Mesendoderm (in vitro differentiated cells): Measurements from ENCODE around the gene EGFR.

Experiments used
- DNase-seq: peaks from one replicate; pipeline ENCODE4 v3.0.0; 2013
- H2AK5ac ChIP-seq: 2 replicates; pipeline ENCODE4 v1.6.1; 2013; ENCODE audit warnings: low read length, inconsistent platforms
- H2BK120ac ChIP-seq: 2 replicates; pipeline ENCODE4 v1.6.1; 2013; ENCODE audit warnings: low read depth, mild to moderate bottlenecking, low read length, moderate library complexity, mixed read lengths
- H2BK15ac ChIP-seq: replicated peaks from 2 replicates; pipeline ENCODE4 v1.6.1; 2013; ENCODE audit warnings: low read depth, mild to moderate bottlenecking, moderate library complexity
- H2BK5ac ChIP-seq: 2 replicates; pipeline ENCODE4 v1.6.1; 2013; ENCODE audit warnings: low read length, inconsistent platforms
- H3K18ac ChIP-seq: 2 replicates; pipeline ENCODE4 v1.6.1; 2013; ENCODE audit warnings: mild to moderate bottlenecking, low read length, mixed read lengths
- H3K23ac ChIP-seq: one replicate; pipeline ENCODE4 v1.6.1; 2013; ENCODE audit warnings: low read length
- H3K27ac ChIP-seq: 2 replicates; pipeline ENCODE4 v1.5.1; 2013; ENCODE audit warnings: low read depth, mild to moderate bottlenecking, inconsistent platforms, low read length, moderate library complexity
- H3K27me3 ChIP-seq: 2 replicates; pipeline ENCODE4 v1.6.1; 2013; ENCODE audit warnings: low read length, control low read depth, mild to moderate bottlenecking, inconsistent platforms; ENCODE audit not compliant: insufficient read depth, poor library complexity
- H3K36me3 ChIP-seq: 2 replicates; pipeline ENCODE4 v1.6.1; 2013; ENCODE audit warnings: low read length, inconsistent platforms; ENCODE audit not compliant: control insufficient read depth, insufficient read depth
- H3K4ac ChIP-seq: one replicate; pipeline ENCODE4 v1.6.1; 2013; ENCODE audit warnings: low read depth, mild to moderate bottlenecking, low read length, moderate library complexity
- H3K4me1 ChIP-seq: 2 replicates; pipeline ENCODE4 v1.6.1; 2013; ENCODE audit warnings: low read depth, low read length, inconsistent platforms; ENCODE audit not compliant: control insufficient read depth
- H3K4me2 ChIP-seq: 2 replicates; pipeline ENCODE4 v1.6.1; 2013; ENCODE audit warnings: low read length
- H3K4me3 ChIP-seq: 2 replicates; pipeline ENCODE4 v1.5.1; 2013; ENCODE audit warnings: mild to moderate bottlenecking, low read length
- H3K56ac ChIP-seq: one replicate; pipeline ENCODE4 v1.6.1; 2013; ENCODE audit warnings: low read length
- H3K79me1 ChIP-seq: 2 replicates; pipeline ENCODE4 v1.6.1; 2013; ENCODE audit warnings: low read length, inconsistent platforms
- H3K79me2 ChIP-seq: 2 replicates; pipeline ENCODE4 v1.6.1; 2013; ENCODE audit warnings: mild to moderate bottlenecking, low read length; ENCODE audit not compliant: control insufficient read depth, insufficient read depth
- H3K9ac ChIP-seq: 2 replicates; pipeline ENCODE4 v1.6.1; 2013; ENCODE audit warnings: low read length, inconsistent platforms
- H4K5ac ChIP-seq: one replicate; pipeline ENCODE4 v1.6.1; 2013; ENCODE audit warnings: low read length
- H4K8ac ChIP-seq: one replicate; pipeline ENCODE4 v1.6.1; 2013; ENCODE audit warnings: low read depth, mild to moderate bottlenecking, control low read depth, low read length, moderate library complexity
- WGBS: extraction: QIAGEN DNeasy Blood & Tissue Kit; methylation state at CpG from one replicate; pipeline ENCODE4 v1.1.7; 2013; ENCODE audit warnings: low lambda C conversion rate, missing lambda C conversion rate; ENCODE audit not compliant: insufficient coverage; ENCODE audit errors: extremely low coverage; 5-methylcytosine and 5-hydroxymethylcytosine counted together

Gene EGFR

DNA sequence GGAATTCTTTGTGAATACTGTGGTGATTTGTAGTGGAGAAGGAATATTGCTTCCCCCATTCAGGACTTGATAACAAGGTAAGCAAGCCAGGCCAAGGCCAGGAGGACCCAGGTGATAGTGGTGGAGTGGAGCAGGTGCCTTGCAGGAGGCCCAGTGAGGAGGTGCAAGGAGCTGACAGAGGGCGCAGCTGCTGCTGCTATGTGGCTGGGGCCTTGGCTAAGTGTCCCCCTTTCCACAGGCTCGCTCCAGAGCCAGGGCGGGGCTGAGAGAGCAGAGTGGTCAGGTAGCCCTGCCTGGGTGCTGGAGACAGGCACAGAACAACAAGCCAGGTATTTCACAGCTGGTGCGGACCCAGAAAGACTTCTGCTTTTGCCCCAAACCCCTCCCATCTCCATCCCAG is 162.9 kb downstream of the EGFR start:
- H2BK15ac ChIP-seq: no peak overlapping the region
- WGBS: no CpG with 5 or more reads among the region's 4 CpGs
- no peaks in the 10 kb centered on the region for H3K4me1 ChIP-seq
- no peak overlapping the region for H3K4me2 ChIP-seq
- H3K9ac ChIP-seq: no peak overlapping the region
- no peak overlapping the region for H4K5ac ChIP-seq
- no peak for DNase-seq
- no peak overlapping the region for H3K56ac ChIP-seq
- H3K79me2 ChIP-seq: no peaks in the 10 kb centered on the region
- no peak overlapping the region for H2AK5ac ChIP-seq
- no peak overlapping the region for H3K18ac ChIP-seq
- H2BK120ac ChIP-seq: no peak overlapping the region
- H3K23ac ChIP-seq: no peak overlapping the region
- H3K4me3 ChIP-seq: no peak overlapping the region
- no peak overlapping the region for H3K4ac ChIP-seq
- H3K27me3 ChIP-seq: no peaks in the 10 kb centered on the region
- H3K36me3 ChIP-seq: no peaks in the 10 kb centered on the region
- no peak overlapping the region for H3K27ac ChIP-seq
- H3K79me1 ChIP-seq: no peaks in the 10 kb centered on the region
- H2BK5ac ChIP-seq: no peak overlapping the region
- no peak overlapping the region for H4K8ac ChIP-seq

DNA sequence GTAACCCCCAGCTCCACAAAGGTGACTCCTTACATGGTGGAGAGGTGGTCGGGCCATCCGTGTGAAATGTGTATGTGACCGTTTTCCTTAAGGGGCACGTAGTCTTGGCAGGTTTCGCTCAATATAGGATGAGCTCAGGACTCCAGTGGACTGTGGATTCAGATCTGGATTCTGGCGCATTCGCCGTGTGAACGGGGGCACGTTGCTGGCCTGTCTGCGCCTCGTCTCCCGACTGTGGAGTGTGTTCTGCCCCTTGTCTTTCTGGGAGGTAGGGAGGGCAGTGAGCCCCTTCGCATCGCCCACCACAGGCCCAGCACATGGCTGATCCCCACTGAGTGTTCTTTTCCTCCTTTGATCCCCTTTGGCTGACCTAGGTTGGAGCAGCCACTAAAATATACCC is 165.1 kb downstream of the EGFR start:
- no peak overlapping the region for H4K5ac ChIP-seq
- H3K79me2 ChIP-seq: no peaks in the 10 kb centered on the region
- no peaks in the 10 kb centered on the region for H3K36me3 ChIP-seq
- no peak overlapping the region for H3K4me2 ChIP-seq
- no peak overlapping the region for H3K9ac ChIP-seq
- H3K18ac ChIP-seq: no peak overlapping the region
- H3K56ac ChIP-seq: no peak overlapping the region
- DNase-seq: no peak
- H3K79me1 ChIP-seq: no peaks in the 10 kb centered on the region
- H4K8ac ChIP-seq: no peak overlapping the region
- H3K23ac ChIP-seq: no peak overlapping the region
- no peak overlapping the region for H3K27ac ChIP-seq
- H2AK5ac ChIP-seq: no peak overlapping the region
- H2BK5ac ChIP-seq: no peak overlapping the region
- WGBS: no CpG with 5 or more reads among the region's 15 CpGs
- no peak overlapping the region for H3K4me3 ChIP-seq
- H3K4ac ChIP-seq: no peak overlapping the region
- H2BK15ac ChIP-seq: no peak overlapping the region
- H3K27me3 ChIP-seq: no peaks in the 10 kb centered on the region
- no peak overlapping the region for H2BK120ac ChIP-seq
- no peaks in the 10 kb centered on the region for H3K4me1 ChIP-seq

DNA sequence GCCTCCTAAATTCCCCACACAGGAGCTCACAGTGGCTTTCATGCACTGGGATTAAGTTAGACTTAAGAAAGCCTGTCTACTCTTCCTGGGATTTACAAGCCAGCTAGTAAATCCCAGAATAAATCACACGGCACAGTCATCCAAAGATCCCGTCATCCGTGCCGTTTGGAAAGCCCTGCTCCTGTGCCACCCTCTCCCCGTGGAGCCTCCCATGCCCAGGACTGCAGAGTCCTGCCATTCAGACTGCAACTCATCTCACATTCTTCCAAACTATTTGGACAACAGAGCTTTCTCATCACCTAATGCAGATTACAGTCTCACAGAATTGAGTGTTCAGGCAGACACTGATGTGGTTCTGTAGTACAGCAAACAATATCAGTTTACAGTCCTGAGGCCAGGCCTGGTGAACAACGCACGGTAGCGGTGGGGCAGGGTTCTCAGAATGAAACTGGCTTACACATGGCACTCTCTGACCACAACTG is 166.5 kb downstream of the EGFR start:
- Histone ChIP-seq H3K27me3 (no peaks in the 10 kb centered on the region), H3K27ac (no peak overlapping the region), H3K18ac (no peak overlapping the region), H3K56ac (no peak overlapping the region), H3K79me1 (no peaks in the 10 kb centered on the region), H3K4me2 (no peak overlapping the region), H2BK5ac (no peak overlapping the region), H2BK15ac (no peak overlapping the region), H3K23ac (no peak overlapping the region), H2BK120ac (no peak overlapping the region), H3K4ac (no peak overlapping the region), H2AK5ac (no peak overlapping the region), H3K36me3 (no peaks in the 10 kb centered on the region), H3K9ac (no peak overlapping the region), H3K79me2 (no peaks in the 10 kb centered on the region), H3K4me1 (no peaks in the 10 kb centered on the region), H4K8ac (no peak overlapping the region), H3K4me3 (no peak overlapping the region), H4K5ac (no peak overlapping the region)
- no peak for DNase-seq
- WGBS: no CpG with 5 or more reads among the region's 8 CpGs

DNA sequence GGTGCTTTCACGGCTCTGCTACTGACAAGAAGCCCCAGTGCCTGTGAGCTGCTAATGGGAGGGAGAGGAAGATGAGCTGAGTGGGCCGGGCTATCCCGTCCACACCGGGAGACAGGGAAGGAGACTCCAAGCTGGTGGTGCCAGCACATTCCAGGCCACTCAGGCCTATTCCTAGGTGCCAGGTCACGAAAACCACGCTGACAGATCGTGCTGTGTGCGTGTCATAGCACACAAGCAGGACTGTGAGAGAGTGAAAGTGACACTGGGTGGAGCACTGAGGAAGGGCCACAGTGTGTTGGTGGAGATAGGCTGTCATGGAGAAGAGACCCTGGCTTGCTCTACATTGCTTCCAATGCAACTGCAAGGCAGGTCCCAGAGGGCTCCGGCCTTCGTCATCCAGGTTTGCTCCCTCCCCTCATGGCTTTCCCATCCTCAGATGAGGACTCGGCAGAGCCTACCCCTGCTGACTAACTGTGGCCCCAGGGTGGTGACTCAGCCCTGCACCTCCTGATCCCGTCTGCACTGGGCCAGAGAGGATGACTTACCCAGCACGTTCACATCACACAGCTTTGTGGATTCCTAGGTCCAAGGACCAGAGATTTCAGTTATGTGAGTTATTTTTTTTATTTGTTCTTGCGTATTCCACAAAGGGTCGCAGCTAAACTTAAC is 167.3 kb downstream of the EGFR start:
- H3K79me2 ChIP-seq: no peaks in the 10 kb centered on the region
- no peak overlapping the region for H3K4me2 ChIP-seq
- no CpG with 5 or more reads among the region's 15 CpGs for WGBS
- H4K5ac ChIP-seq: no peak overlapping the region
- no peak overlapping the region for H2BK5ac ChIP-seq
- H3K4me3 ChIP-seq: no peak overlapping the region
- no peak overlapping the region for H2BK120ac ChIP-seq
- H3K56ac ChIP-seq: no peak overlapping the region
- H4K8ac ChIP-seq: no peak overlapping the region
- H3K4me1 ChIP-seq: no peaks in the 10 kb centered on the region
- H2AK5ac ChIP-seq: no peak overlapping the region
- no peak overlapping the region for H3K9ac ChIP-seq
- H2BK15ac ChIP-seq: no peak overlapping the region
- DNase-seq: peak; percentile 65
- H3K4ac ChIP-seq: no peak overlapping the region
- H3K18ac ChIP-seq: no peak overlapping the region
- H3K27ac ChIP-seq: no peak overlapping the region
- no peaks in the 10 kb centered on the region for H3K36me3 ChIP-seq
- H3K23ac ChIP-seq: no peak overlapping the region
- no peaks in the 10 kb centered on the region for H3K27me3 ChIP-seq
- H3K79me1 ChIP-seq: no peaks in the 10 kb centered on the region

DNA sequence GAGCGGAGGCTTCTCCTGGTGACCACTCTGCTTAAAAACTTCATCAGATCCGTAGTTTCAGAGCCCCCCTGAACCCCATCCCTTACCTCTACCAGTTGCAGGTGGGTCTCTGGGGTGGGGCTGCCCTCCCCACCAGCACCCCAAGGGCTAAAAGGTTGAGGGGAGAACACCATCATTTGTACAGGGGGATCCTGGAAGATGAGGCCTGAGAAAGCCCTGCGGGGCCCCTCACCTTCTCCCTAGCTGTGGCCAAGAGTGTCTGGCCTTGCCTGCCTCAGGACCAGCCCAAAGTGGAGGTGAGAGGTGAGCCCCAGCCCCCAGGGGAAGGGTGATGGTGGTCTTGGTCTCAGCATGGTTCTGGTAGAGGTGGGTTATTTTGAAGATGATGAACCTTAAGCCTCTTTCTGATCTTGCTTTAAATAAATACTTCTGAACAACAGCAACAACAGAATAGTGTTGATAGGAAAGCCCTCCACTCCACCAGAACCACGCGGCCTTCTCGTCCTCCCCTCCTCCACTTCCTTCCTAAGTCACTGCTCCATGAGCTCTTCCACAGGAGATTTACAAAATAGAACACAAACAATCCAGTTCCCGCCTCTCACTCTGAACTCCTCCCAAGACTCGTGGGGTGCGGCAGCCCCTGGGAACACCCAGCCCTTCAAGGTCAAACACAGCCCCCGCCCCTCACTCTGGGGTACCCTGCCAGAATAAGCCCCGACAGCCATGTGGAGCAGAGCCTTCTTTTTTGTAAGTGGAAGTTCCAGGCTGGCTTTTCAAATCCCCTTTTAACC is 169.1 kb downstream of the EGFR start:
- no peak overlapping the region for H3K4me3 ChIP-seq

More for the DNA sequence above, 169.1 kb downstream of the EGFR start:
- Histone ChIP-seq H3K79me2 (no peaks in the 10 kb centered on the region), H2BK5ac (no peak overlapping the region), H3K4me1 (peaks cover 5% of the 10 kb centered on the region), H3K9ac (no peak overlapping the region), H3K23ac (no peak overlapping the region), H3K4ac (no peak overlapping the region), H2AK5ac (no peak overlapping the region), H4K5ac (no peak overlapping the region), H3K18ac (no peak overlapping the region), H2BK120ac (no peak overlapping the region), H3K4me2 (no peak overlapping the region), H3K36me3 (no peaks in the 10 kb centered on the region), H2BK15ac (no peak overlapping the region), H3K56ac (no peak overlapping the region), H3K27me3 (no peaks in the 10 kb centered on the region), H3K27ac (no peak overlapping the region), H4K8ac (no peak overlapping the region), H3K79me1 (no peaks in the 10 kb centered on the region)
- no CpG with 5 or more reads among the region's 11 CpGs for WGBS
- no peak for DNase-seq
